ENCODE data around the gene CAMTA1. TPM values are rescaled to one million over a fixed set of nuclear protein-coding genes. Genes with fewer than 3 reads are reported as not detected.
A peak's percentile ranks its signal among the peaks of the same experiment; 100 is the strongest.

Gene CAMTA1
- total RNA-seq, 1 donor from 2014 or later = 40.9 TPM

GRCh38 chr1:7002728-7003127 is 217.5 kb downstream of the CAMTA1 start:
- no peak for DNase-seq (ENCODE audit: low read depth in 2 of 2)

GRCh38 chr1:7003676-7004075 is 218.4 kb downstream of the CAMTA1 start:
- DNase-seq (ENCODE audit: low read depth in 2 of 2) = no peak

GRCh38 chr1:7004181-7004580 is 218.9 kb downstream of the CAMTA1 start:
- DNase-seq (ENCODE audit: low read depth in 2 of 2) = no peak

GRCh38 chr1:7005762-7006161 is 220.5 kb downstream of the CAMTA1 start:
- no peak for DNase-seq (ENCODE audit: low read depth in 2 of 2)

GRCh38 chr1:7006996-7007871 is 222.0 kb downstream of the CAMTA1 start:
- no peak for DNase-seq (ENCODE audit: low read depth in 2 of 2)

- no peak for DNase-seq (ENCODE audit: low read depth in 2 of 2)
Measured at GRCh38 chr1:7007902-7008301, 222.6 kb downstream of the CAMTA1 start.

GRCh38 chr1:7008331-7008730 is 223.1 kb downstream of the CAMTA1 start:
- DNase-seq (ENCODE audit: low read depth in 2 of 2) = no peak

GRCh38 chr1:7008975-7009740 is 223.9 kb downstream of the CAMTA1 start:
- DNase-seq (ENCODE audit: low read depth in 2 of 2) = no peak

GRCh38 chr1:7009741-7010525 is 224.7 kb downstream of the CAMTA1 start:
- DNase-seq (ENCODE audit: low read depth in 2 of 2) = no peak

GRCh38 chr1:7010534-7011200 is 225.4 kb downstream of the CAMTA1 start:
- no peak for DNase-seq (ENCODE audit: low read depth in 2 of 2)

- DNase-seq (ENCODE audit: low read depth in 2 of 2) = no peak
Measured at GRCh38 chr1:7011826-7012225, 226.6 kb downstream of the CAMTA1 start.

- DNase-seq (ENCODE audit: low read depth in 2 of 2) = no peak
Measured at GRCh38 chr1:7012461-7012924, 227.2 kb downstream of the CAMTA1 start.

GRCh38 chr1:7013833-7014639 is 228.8 kb downstream of the CAMTA1 start:
- DNase-seq (ENCODE audit: low read depth in 2 of 2) = no peak

- DNase-seq (ENCODE audit: low read depth in 2 of 2) = no peak
Measured at GRCh38 chr1:7014640-7014930, 229.3 kb downstream of the CAMTA1 start.

GRCh38 chr1:7015022-7015421 is 229.8 kb downstream of the CAMTA1 start:
- DNase-seq (ENCODE audit: low read depth in 2 of 2) = peak in 1 of 2 donors; percentile 14

- no peak for DNase-seq (ENCODE audit: low read depth in 2 of 2)
Measured at GRCh38 chr1:7018351-7018750, 233.1 kb downstream of the CAMTA1 start.

GRCh38 chr1:7018826-7019225 is 233.6 kb downstream of the CAMTA1 start:
- DNase-seq (ENCODE audit: low read depth in 2 of 2) = no peak

- no peak for DNase-seq (ENCODE audit: low read depth in 2 of 2)
Measured at GRCh38 chr1:7019510-7019909, 234.3 kb downstream of the CAMTA1 start.

- no peak for DNase-seq (ENCODE audit: low read depth in 2 of 2)
Measured at GRCh38 chr1:7022058-7022457, 236.8 kb downstream of the CAMTA1 start.

GRCh38 chr1:7025013-7025412 is 239.8 kb downstream of the CAMTA1 start:
- no peak for DNase-seq (ENCODE audit: low read depth in 2 of 2)

- DNase-seq (ENCODE audit: low read depth in 2 of 2) = no peak
Measured at GRCh38 chr1:7026169-7026568, 240.9 kb downstream of the CAMTA1 start.

Measured in lung microvascular endothelial cell (primary cell).